Fibroblast of lung (primary cell): ENCODE results near the gene SENP2. TPM values are rescaled to one million over a fixed set of nuclear protein-coding genes. Genes with fewer than 3 reads are reported as not detected.
A peak's percentile ranks its signal among the peaks of the same experiment; 100 is the strongest.

ENCODE experiments used
- DNase-seq, 2 donors: peaks; one replicate each; pipeline versions ENCODE4 v3.0.0 to v3.0.0-alpha.2; 2010; ENCODE audit warnings: low read depth in 2 of 2
- H2AFZ ChIP-seq: 2 replicates; pipeline ENCODE4 v1.5.1; 2012; ENCODE audit warnings: low read length, control low read depth, inconsistent platforms
- H3K27ac ChIP-seq: 2 replicates; pipeline ENCODE4 v1.5.1; 2011; ENCODE audit warnings: low read length, control low read depth; ENCODE audit not compliant: insufficient read depth
- H3K27me3 ChIP-seq: 2 replicates; pipeline ENCODE4 v1.5.1; 2011; ENCODE audit warnings: mild to moderate bottlenecking, low read length; ENCODE audit not compliant: control insufficient read depth, insufficient read depth
- H3K36me3 ChIP-seq: 2 replicates; pipeline ENCODE4 v1.5.1; 2011; ENCODE audit warnings: low read length; ENCODE audit not compliant: control insufficient read depth, insufficient read depth
- H3K4me1 ChIP-seq: 2 replicates; pipeline ENCODE4 v1.5.1; 2011; ENCODE audit warnings: low read length; ENCODE audit not compliant: control insufficient read depth, insufficient read depth; ENCODE audit errors: extremely low read depth
- H3K4me2 ChIP-seq: 2 replicates; pipeline ENCODE4 v1.5.1; 2011; ENCODE audit warnings: low read length, control low read depth; ENCODE audit not compliant: insufficient read depth; ENCODE audit errors: extremely low read depth
- H3K4me3 ChIP-seq, 4 experiments: fragments of 200-600 bp in 1 of 4; sonication (generic) in 1 of 4; replicated peaks in 1 of 4; 2 replicates each; pipeline ENCODE4 v1.5.1; 2011 to 2016; ENCODE audit warnings: low read length in 4 of 4, low read depth in 3 of 4, mild to moderate bottlenecking in 3 of 4, control low read depth in 2 of 4, inconsistent platforms in 1 of 4, mixed read lengths in 1 of 4; ENCODE audit not compliant: insufficient read depth in 1 of 4; ENCODE audit errors: control extremely low read depth in 1 of 4
- H3K79me2 ChIP-seq: 2 replicates; pipeline ENCODE4 v1.5.1; 2012; ENCODE audit warnings: mild to moderate bottlenecking, low read length, inconsistent platforms; ENCODE audit not compliant: control insufficient read depth, insufficient read depth
- H3K9ac ChIP-seq: 2 replicates; pipeline ENCODE4 v1.5.1; 2011; ENCODE audit warnings: mild to moderate bottlenecking, low read length, control low read depth; ENCODE audit not compliant: insufficient read depth
- H3K9me3 ChIP-seq: 2 replicates; pipeline ENCODE4 v1.5.1; 2012; ENCODE audit warnings: low read depth, low read length; ENCODE audit not compliant: control insufficient read depth, insufficient read depth
- H4K20me1 ChIP-seq: 2 replicates; pipeline ENCODE4 v1.5.1; 2011; ENCODE audit warnings: low read length; ENCODE audit not compliant: control insufficient read depth, insufficient read depth; ENCODE audit errors: extremely low read depth
- EZH2 ChIP-seq: IDR thresholded peaks from 2 replicates; pipeline ENCODE4 v1.5.1; 2012; ENCODE audit warnings: low read length, control low read depth, mild to moderate bottlenecking; ENCODE audit errors: missing control alignments
- polyA plus RNA-seq, 2 donors: library from polyadenylated mRNA; depleted of rRNA in 1 of 2; stranded (reverse) in 1 of 2; unstranded in 1 of 2; fragments of >200 nt; gene quantifications; 2 replicates each; pipeline ENCODE4 v1.2.1, GENCODE V29; 2011 to 2012; ENCODE audit warnings: missing spikeins in 1 of 2
- total RNA-seq: library from RNA; depleted of rRNA; stranded (reverse); fragments of >200 nt; gene quantifications from 2 replicates; pipeline ENCODE4 v1.2.1, GENCODE V29; 2014
- TF ChIP-seq, protein P1 (sequence below), 2 donors: IDR thresholded peaks in 1 of 2; conservative IDR thresholded peaks in 1 of 2; 1 replicate in 1 of 2; 2 replicates in 1 of 2; pipeline ENCODE4 v1.5.1; 2011 to 2012; ENCODE audit warnings: low read length in 2 of 2, control low read depth in 1 of 2, inconsistent platforms in 1 of 2, low read depth in 1 of 2, mild to moderate bottlenecking in 1 of 2

Gene SENP2
- total and polyA plus RNA-seq, 2 donors (not counting 1 experiment from before 2014, with no cell fraction given) = 19.6 to 26.9 TPM

DNA sequence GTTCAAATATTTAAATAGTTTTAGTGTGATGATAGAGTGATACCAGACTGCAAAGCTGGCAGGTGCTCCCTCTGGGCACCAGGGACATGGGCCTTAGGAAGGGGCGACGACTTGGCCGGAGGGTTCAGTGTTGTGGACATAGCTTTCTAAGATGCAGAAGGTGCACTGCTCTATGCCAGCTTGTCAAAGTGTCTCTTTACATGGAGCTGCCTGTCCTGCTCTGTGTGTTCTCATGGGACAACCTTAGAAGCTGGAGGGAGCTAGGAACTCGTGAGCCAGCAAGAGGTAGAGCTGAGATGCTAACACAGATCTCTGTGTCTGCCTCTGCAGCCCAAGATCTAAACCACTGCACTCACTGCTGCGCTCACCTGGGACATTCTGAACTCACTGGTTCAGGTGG, 77.8 kb downstream of the SENP2 start:
- H3K4me3 ChIP-seq = no peak overlapping the region
- H3K27me3 ChIP-seq = no peaks in the 10 kb centered on the region
- H3K9me3 ChIP-seq = no peaks in the 10 kb centered on the region
- H3K36me3 ChIP-seq = peaks cover 2% of the 10 kb centered on the region
- DNase-seq = no peak
- no peak overlapping the region for H2AFZ ChIP-seq
- no peaks in the 10 kb centered on the region for H3K79me2 ChIP-seq
- TF ChIP-seq EZH2 = no peak
- TF ChIP-seq, protein P1, sequence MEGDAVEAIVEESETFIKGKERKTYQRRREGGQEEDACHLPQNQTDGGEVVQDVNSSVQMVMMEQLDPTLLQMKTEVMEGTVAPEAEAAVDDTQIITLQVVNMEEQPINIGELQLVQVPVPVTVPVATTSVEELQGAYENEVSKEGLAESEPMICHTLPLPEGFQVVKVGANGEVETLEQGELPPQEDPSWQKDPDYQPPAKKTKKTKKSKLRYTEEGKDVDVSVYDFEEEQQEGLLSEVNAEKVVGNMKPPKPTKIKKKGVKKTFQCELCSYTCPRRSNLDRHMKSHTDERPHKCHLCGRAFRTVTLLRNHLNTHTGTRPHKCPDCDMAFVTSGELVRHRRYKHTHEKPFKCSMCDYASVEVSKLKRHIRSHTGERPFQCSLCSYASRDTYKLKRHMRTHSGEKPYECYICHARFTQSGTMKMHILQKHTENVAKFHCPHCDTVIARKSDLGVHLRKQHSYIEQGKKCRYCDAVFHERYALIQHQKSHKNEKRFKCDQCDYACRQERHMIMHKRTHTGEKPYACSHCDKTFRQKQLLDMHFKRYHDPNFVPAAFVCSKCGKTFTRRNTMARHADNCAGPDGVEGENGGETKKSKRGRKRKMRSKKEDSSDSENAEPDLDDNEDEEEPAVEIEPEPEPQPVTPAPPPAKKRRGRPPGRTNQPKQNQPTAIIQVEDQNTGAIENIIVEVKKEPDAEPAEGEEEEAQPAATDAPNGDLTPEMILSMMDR (conservative IDR thresholded peaks at IDR 0.05 in 1 of 2, IDR thresholded peaks at IDR 0.05 in 1 of 2; ENCODE audit: low read depth in 1 of 2, low read length in 2 of 2) = no peak
- no peak overlapping the region for H3K27ac ChIP-seq
- H3K4me1 ChIP-seq = peaks cover 16% of the 10 kb centered on the region
- no peak overlapping the region for H3K9ac ChIP-seq
- no peaks in the 10 kb centered on the region for H4K20me1 ChIP-seq
- H3K4me2 ChIP-seq = no peak overlapping the region

DNA sequence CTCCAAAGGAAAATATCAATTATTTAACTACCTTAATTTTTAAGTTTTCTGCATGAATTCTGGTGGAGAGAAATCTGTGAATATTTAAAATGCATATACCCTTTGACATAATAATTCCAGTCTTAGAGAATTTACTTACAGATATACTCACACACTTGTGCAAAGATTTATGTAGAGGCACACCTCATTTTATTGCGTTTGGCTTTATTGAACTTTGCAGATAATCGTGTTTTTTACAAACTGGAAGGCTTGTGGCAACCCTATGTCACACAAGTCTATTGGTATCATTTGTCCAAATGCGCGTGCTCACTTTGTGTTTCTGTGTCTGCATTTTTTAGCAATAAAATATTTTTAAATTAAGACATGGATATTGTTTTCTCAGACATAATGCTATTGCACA, 81.5 kb downstream of the SENP2 start:
- no peak for DNase-seq
- no peaks in the 10 kb centered on the region for H4K20me1 ChIP-seq
- no peaks in the 10 kb centered on the region for H3K4me1 ChIP-seq
- H3K27ac ChIP-seq = no peak overlapping the region
- H3K79me2 ChIP-seq = no peaks in the 10 kb centered on the region
- TF ChIP-seq, protein P1 (conservative IDR thresholded peaks at IDR 0.05 in 1 of 2, IDR thresholded peaks at IDR 0.05 in 1 of 2; ENCODE audit: low read depth in 1 of 2, low read length in 2 of 2) = no peak
- TF ChIP-seq EZH2 = no peak
- H3K4me2 ChIP-seq = no peak overlapping the region
- H3K27me3 ChIP-seq = no peaks in the 10 kb centered on the region
- H3K9ac ChIP-seq = no peak overlapping the region
- peaks cover 7% of the 10 kb centered on the region for H3K36me3 ChIP-seq
- no peak overlapping the region for H3K4me3 ChIP-seq
- no peaks in the 10 kb centered on the region for H3K9me3 ChIP-seq
- no peak overlapping the region for H2AFZ ChIP-seq

- peak; percentile 59 to 85 for DNase-seq
- Histone ChIP-seq H2AFZ (no peak overlapping the region), H3K79me2 (no peaks in the 10 kb centered on the region), H3K27me3 (no peaks in the 10 kb centered on the region), H3K9me3 (no peaks in the 10 kb centered on the region), H3K36me3 (peaks cover 7% of the 10 kb centered on the region), H4K20me1 (no peaks in the 10 kb centered on the region), H3K9ac (no peak overlapping the region), H3K4me2 (no peak overlapping the region), H3K4me1 (no peaks in the 10 kb centered on the region), H3K4me3 (no peak overlapping the region), H3K27ac (no peak overlapping the region)
- TF ChIP-seq, protein P1 (conservative IDR thresholded peaks at IDR 0.05 in 1 of 2, IDR thresholded peaks at IDR 0.05 in 1 of 2; ENCODE audit: low read depth in 1 of 2, low read length in 2 of 2) = peak; percentile 81 to 87
- no peak for TF ChIP-seq EZH2
Measured at GRCh38 chr3:185677146-185677829, 91.2 kb downstream of the SENP2 start.
